ENCODE results near the gene IQCH. TPM values are rescaled to one million over a fixed set of nuclear protein-coding genes. Genes with fewer than 3 reads are reported as not detected.
A peak's percentile ranks its signal among the peaks of the same experiment; 100 is the strongest.

Gene IQCH
- total and polyA plus RNA-seq, 9 of the 15 experiments (the other 6 are each of a cell fraction or from before 2014, with no cell fraction given) = 1.8 to 3.9 (median 2.7) TPM

DNA sequence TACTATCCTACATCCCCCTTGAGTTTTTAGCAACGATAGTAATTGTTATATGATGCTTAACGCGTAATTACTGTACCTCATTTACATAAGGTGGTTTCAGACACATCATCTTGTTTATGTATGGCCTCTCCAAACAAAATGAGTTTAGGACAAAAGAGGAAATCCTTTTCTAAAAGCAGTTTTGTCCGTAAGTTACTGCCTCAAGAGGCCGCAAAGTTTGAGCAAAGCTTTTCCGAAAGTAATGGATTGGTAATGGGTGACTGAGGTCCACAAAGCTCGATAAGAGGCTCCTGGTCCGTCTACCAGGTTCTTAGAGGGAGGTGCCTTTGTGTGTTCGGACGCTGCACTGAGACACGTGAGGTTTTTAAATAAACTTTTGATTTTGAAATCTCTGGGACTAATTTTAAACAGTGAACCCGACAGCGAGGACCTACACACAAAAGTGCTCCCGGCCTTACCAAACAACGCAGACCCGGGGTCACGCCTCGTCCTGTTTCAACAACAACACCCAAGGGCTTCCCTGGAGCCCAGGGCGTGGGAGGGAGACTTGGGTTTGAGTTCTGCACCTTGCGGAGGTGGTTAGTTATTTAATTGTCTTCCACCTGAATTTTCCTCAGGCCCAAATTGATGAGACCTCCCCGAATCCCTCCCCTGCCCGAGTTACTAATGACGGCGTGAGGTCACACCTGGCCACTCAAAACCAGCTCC, 265.9 kb downstream of the IQCH start (continued):
- no peak for TF ChIP-seq THRAP3 (IDR thresholded peaks at IDR 0.05; ENCODE audit: borderline replicate concordance)
- no peak for TF ChIP-seq NR2C2 (CRISPR knock-in tag; IDR thresholded peaks at IDR 0.05)
- peak; percentile 83; the same call in 1 of the 2 replicates for TF ChIP-seq NR2C2 (tag; IDR thresholded peaks at IDR 0.05)
- no peak for TF ChIP-seq ZBTB8A (IDR thresholded peaks at IDR 0.05; ENCODE audit: partially characterized antibody)
- TF ChIP-seq ZBTB5 (IDR thresholded peaks at IDR 0.05) = no peak
- no peak for TF ChIP-seq SIRT6 (IDR thresholded peaks at IDR 0.05; ENCODE audit: low read depth, low read length)
- TF ChIP-seq ZNF785 (CRISPR knock-in tag; IDR thresholded peaks at IDR 0.05) = no peak
- peak; percentile 38; the same call in 1 of the 2 replicates for TF ChIP-seq NR2C1 (IDR thresholded peaks at IDR 0.05)
- peak; percentile 46; the same call in 1 of the 2 replicates for TF ChIP-seq NR2C1 (tag; IDR thresholded peaks at IDR 0.05)
- TF ChIP-seq HDAC2 (IDR thresholded peaks at IDR 0.05) = peak; percentile 34; the same call in 1 of the 2 replicates
- TF ChIP-seq, protein P1, sequence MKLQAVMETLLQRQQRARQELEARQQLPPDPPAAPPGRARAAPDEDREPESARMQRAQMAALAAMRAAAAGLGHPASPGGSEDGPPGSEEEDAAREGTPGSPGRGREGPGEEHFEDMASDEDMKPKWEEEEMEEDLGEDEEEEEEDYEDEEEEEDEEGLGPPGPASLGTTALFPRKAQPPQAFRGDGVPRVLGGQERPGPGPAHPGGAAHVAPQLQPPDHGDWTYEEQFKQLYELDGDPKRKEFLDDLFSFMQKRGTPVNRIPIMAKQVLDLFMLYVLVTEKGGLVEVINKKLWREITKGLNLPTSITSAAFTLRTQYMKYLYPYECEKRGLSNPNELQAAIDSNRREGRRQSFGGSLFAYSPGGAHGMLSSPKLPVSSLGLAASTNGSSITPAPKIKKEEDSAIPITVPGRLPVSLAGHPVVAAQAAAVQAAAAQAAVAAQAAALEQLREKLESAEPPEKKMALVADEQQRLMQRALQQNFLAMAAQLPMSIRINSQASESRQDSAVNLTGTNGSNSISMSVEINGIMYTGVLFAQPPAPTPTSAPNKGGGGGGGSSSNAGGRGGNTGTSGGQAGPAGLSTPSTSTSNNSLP (IDR thresholded peaks at IDR 0.05; ENCODE audit: borderline replicate concordance, low read depth, low read length) = no peak
- TF ChIP-seq, protein P2, sequence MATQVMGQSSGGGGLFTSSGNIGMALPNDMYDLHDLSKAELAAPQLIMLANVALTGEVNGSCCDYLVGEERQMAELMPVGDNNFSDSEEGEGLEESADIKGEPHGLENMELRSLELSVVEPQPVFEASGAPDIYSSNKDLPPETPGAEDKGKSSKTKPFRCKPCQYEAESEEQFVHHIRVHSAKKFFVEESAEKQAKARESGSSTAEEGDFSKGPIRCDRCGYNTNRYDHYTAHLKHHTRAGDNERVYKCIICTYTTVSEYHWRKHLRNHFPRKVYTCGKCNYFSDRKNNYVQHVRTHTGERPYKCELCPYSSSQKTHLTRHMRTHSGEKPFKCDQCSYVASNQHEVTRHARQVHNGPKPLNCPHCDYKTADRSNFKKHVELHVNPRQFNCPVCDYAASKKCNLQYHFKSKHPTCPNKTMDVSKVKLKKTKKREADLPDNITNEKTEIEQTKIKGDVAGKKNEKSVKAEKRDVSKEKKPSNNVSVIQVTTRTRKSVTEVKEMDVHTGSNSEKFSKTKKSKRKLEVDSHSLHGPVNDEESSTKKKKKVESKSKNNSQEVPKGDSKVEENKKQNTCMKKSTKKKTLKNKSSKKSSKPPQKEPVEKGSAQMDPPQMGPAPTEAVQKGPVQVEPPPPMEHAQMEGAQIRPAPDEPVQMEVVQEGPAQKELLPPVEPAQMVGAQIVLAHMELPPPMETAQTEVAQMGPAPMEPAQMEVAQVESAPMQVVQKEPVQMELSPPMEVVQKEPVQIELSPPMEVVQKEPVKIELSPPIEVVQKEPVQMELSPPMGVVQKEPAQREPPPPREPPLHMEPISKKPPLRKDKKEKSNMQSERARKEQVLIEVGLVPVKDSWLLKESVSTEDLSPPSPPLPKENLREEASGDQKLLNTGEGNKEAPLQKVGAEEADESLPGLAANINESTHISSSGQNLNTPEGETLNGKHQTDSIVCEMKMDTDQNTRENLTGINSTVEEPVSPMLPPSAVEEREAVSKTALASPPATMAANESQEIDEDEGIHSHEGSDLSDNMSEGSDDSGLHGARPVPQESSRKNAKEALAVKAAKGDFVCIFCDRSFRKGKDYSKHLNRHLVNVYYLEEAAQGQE (IDR thresholded peaks at IDR 0.05; ENCODE audit: borderline replicate concordance) = no peak
- TF ChIP-seq, protein P2 (CRISPR knock-in tag; IDR thresholded peaks at IDR 0.05; ENCODE audit: low read depth) = no peak; the same call in 1 of the 2 replicates
- TF ChIP-seq PHF8 (IDR thresholded peaks at IDR 0.05; ENCODE audit: borderline replicate concordance, low read length) = no peak
- no peak for TF ChIP-seq ZNF75A (CRISPR knock-in tag; IDR thresholded peaks at IDR 0.05)
- no peak for TF ChIP-seq POU5F1 (IDR thresholded peaks at IDR 0.05; ENCODE audit: borderline replicate concordance, low read depth, low read length, partially characterized antibody)
- no peak for TF ChIP-seq ADNP (tag; IDR thresholded peaks at IDR 0.05)

Measured in K562 (cell line).